Choroid plexus epithelial cell (primary cell): ENCODE data around the gene EXOC6B.
A peak's percentile ranks its signal among the peaks of the same experiment; 100 is the strongest.

ENCODE experiments used
- DNase-seq: peaks from one replicate; pipeline ENCODE4 v3.0.0-alpha.2; 2010; ENCODE audit warnings: low read depth
- H3K4me3 ChIP-seq: 2 replicates; pipeline ENCODE4 v1.5.1; 2011; ENCODE audit warnings: low read depth, mild to moderate bottlenecking, control low read depth, low read length, moderate library complexity
- CTCF ChIP-seq: conservative IDR thresholded peaks from 2 replicates; pipeline ENCODE4 v1.5.1; 2011; ENCODE audit warnings: low read depth, mild to moderate bottlenecking, control low read depth, inconsistent platforms, low read length, moderate library complexity

The EXOC6B gene

GRCh38 chr2:72198532-72199241, 627.1 kb downstream of the EXOC6B start:
- TF ChIP-seq CTCF, result peak; percentile 65
- H3K4me3 ChIP-seq, result no peak overlapping the region
- DNase-seq, result peak; percentile 90

- no peak overlapping the region for H3K4me3 ChIP-seq
- no peak for TF ChIP-seq CTCF
- DNase-seq, result no peak
Observed at GRCh38 chr2:72193723-72194122, 632.1 kb downstream of the EXOC6B start.

GRCh38 chr2:72191441-72191840, 634.4 kb downstream of the EXOC6B start:
- TF ChIP-seq CTCF, result no peak
- DNase-seq, result no peak

GRCh38 chr2:72185206-72185605, 640.6 kb downstream of the EXOC6B start:
- TF ChIP-seq CTCF, result no peak
- H3K4me3 ChIP-seq, result no peak overlapping the region
- DNase-seq, result no peak

More at GRCh38 chr2:72191441-72191840, 634.4 kb downstream of the EXOC6B start:
- no peak overlapping the region for H3K4me3 ChIP-seq

GRCh38 chr2:72183466-72183865, 642.4 kb downstream of the EXOC6B start:
- no peak overlapping the region for H3K4me3 ChIP-seq
- TF ChIP-seq CTCF, result no peak
- DNase-seq, result no peak

- no peak for TF ChIP-seq CTCF
- no peak overlapping the region for H3K4me3 ChIP-seq
- no peak for DNase-seq
Observed at GRCh38 chr2:72183016-72183415, 642.8 kb downstream of the EXOC6B start.

- TF ChIP-seq CTCF, result no peak
- DNase-seq, result no peak
- H3K4me3 ChIP-seq, result no peak overlapping the region
Observed at GRCh38 chr2:72182547-72182946, 643.3 kb downstream of the EXOC6B start.
